ENCODE measurements around the gene LRRC49. TPM values are rescaled to one million over a fixed set of nuclear protein-coding genes. Genes with fewer than 3 reads are reported as not detected.
"Not testable (repeated sequence)": the region's sequence is repeated elsewhere in the genome, so short reads cannot be mapped to it uniquely, and the experiment has no call there.

LRRC49 gene
- total RNA-seq, 1 donor from 2014 or later: 2.7 TPM

DNA sequence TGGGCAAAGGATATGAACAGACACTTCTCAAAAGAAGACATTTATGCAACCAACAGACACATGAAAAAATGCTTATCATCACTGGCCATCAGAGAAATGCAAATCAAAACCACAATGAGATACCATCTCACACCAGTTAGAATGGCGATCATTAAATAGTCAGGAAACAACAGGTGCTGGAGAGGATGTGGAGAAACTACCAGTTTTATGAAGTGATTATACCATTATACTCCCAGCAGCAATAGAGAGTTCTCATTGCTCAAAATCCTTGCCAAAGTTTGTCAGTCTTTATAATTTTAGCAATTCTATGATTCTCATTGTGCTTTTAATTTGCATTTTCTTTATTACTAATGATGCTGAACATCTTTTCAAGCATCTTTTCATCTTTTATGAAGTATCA, 34.3 kb downstream of the LRRC49 start:
- not testable (repeated sequence) for ATAC-seq

DNA sequence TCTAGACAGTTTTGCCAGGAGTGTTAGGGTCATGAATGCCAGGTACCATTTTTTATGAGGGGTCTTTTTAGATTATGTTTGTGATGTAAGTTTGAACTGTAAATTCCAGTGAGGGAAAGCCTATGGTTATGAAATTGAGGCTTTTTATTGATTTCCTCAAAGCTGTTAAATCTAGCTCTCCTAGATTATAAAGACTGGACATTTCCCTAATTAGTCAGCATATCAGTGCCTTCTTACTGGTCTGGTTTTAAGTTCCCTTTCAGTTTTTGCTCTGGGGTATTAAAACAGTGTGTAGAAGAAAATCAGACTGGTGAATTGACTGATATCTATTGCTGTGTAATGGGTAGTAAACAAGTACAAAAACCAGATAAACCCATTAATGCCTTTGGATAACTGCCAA, 39.2 kb downstream of the LRRC49 start:
- ATAC-seq: no peak

DNA sequence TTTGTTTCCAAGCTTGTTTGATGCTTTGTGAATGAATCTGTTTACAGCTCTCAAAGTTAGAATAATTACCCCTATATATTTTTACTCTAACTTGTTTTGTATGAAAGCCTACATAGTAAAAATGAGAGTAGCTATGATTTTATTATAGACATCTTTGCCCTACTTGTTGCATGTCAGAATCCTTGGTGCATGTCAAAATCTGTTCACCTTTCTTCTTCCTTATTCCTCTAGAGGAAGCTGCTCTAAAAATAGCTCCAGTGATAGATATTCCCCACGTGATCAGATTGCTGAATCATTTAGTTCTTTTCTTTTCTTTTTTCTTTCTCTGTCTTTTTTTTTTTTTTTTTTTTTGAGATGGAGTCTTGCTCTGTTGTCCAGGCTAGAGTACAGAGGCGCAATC, 39.8 kb downstream of the LRRC49 start:
- ATAC-seq: no peak

DNA sequence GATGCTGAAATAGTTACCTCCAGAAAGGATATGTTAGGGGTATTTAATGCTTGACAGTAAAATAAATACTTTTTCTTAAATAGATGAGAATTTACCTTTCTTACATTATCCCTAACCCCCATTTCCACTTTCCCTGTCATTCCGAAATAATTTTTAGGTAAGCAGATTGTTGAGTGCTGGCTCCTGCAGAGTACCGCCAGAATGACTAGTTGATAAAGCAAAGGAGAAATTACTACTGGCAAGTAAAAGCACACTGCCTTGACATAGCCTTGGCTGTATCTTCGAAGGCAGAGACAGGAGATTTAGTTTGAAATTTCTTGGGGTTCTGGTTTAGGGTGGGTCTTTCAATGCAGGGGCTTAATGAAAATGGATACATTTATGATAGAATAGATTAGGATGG, 40.8 kb downstream of the LRRC49 start:
- ATAC-seq: no peak

DNA sequence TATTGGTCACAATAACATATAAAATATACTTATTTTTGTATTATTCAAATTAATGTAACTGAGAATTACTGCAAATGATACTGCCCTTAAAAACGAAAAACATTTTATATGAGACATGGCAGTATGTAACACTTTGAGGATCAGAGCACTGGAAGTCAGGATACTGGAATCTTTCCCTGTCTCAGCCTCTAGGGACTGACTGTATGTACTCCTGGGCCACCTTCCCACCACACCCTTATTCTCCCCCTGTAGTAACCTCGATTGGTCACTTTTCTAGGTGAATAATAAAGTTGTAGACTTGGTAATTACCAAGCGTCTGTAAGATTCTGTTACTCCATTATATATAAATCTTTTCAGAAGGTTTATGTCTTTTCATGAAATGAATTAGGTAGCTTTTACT, 43.0 kb downstream of the LRRC49 start:
- ATAC-seq: no peak

DNA sequence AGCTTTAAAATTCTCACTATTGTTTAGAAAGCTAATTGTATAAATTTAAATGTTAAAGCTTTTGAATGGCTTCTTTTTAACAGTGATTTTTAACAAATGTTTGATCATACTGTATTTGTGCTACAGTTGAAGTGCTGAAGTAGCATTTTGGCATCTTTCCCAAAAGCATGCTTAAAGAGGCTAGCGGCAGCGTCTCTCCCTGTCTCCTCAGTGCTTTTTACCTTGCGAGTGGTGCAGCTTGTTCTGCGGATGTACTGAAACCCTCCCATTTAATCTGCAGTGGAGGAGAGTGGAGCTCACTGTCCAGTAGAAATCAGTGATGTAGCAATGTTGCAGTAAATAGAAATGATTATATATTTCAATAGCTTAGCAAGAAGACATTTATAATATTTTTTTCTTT, 43.7 kb downstream of the LRRC49 start:
- no peak for ATAC-seq

DNA sequence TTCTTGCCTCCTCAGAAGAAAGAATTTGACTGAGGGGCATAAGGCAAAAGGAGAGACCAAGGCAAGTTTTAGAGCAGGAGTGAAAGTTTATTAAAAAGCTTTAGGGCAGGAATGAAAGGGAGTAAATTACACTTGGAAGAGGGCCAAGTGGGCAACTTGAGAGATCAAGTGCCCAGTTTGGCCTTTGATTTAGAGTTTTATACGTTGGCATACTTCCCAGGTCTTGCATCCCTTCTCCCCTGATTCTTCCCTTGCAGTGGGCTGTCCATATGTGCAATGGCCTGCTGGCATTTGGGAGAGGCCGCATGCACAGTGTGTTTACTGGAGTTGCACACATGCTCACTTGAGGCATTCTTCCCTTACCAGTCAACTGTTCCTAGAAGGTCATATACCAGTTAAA, 50.7 kb downstream of the LRRC49 start:
- ATAC-seq: not testable (repeated sequence)

DNA sequence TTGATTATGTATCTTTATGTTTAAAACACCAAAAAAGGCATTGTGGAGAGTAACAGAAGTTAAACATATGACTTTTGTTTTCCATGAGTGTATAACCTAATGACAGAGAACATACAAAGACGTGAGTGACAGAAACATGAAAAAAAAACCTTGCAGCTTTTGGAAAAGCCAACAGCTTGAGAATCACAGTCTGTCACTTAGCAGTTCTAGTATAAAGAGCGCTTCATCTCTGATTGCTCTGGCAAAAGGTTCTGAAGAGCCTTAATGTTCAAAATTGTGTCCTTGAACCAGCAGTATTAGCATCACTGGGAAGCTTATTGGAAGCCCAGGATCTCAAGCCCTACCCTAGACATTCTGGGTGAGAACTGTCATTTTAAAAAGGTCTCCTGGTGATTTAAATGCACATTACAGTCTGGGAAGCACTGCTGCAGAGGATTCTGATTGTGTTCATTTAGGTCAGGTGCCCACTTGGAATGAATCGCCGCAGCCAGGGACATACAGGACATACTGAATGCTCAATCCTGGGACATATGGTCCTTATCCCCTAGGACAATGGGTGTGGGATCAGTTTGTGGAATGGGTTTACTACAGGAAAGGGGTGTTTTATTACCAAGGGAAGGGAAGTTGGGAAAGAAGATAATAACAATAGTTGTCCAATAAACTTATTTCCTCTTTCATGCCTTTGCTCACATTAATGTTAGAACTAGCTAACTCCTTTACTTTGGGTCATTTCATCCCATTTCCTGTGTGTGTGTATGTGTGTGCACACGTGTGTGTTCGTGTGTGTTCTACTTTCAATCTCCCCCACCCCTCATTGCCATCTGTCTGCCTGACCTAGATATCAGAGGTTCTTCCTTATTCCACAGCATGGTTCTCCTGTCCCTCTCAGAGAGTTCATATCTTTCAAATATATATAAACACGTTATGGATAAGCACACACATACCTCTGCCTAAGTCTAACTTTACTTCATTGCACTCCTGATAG, 55.0 kb downstream of the LRRC49 start:
- ATAC-seq: no peak

DNA sequence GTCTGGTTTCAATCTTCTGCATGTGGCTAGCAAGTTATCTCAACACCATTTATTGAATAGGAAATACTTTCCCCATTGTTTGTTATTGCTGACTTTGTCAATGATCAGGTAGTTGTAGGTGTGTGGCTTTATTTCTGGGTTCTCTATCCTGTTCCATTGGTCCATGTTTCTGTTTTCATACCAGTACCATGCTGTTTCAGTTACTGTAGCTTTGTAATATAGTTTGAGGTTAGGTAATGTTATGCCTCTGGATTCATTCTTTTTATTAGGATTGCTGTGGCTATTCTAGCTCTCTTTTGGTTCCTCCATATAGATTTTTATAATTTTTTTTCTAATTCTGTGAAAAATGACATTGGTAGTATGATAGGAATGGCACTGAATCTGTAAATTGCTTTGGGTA, 58.3 kb downstream of the LRRC49 start:
- no peak for ATAC-seq

DNA sequence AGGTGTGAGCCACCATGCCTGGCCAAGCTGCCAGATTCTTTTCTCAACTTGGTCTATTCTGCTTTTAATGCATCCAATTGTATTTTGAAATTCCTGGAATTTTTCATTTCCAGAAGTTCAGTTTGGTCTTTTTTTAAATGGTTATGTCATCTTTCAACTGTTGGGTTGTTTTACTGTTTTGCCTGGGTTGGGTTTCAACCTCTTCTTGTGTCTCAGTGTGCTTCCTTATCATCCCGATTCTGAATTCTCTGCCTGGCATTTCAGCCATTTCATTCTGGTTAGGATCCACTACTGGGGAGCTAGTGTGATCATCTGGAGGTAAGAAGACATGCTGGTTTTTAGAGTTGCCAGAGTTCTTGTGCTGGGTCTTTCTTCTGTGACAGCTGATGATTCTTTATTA, 61.5 kb downstream of the LRRC49 start:
- no peak for ATAC-seq

DNA sequence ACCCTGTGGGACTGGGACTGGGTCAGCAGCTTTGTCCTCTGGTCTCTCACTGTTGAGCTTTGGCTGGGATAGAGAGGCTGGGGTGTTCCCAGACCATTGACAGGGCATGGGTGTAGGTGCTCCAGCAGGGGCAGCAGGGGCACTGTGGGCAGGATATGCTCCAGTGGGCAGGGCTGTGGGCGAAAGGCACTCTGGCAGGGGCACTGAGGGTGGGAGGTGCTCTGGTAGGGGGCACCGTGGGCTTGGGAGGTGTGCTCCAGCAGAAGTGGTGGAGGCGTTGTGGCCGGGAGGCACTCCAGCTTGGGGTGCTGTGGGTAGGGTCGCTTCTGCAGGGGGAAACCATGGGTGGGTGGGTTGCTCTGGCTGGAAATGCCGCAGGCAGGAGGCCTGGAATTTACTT, 62.1 kb downstream of the LRRC49 start:
- ATAC-seq: no peak

DNA sequence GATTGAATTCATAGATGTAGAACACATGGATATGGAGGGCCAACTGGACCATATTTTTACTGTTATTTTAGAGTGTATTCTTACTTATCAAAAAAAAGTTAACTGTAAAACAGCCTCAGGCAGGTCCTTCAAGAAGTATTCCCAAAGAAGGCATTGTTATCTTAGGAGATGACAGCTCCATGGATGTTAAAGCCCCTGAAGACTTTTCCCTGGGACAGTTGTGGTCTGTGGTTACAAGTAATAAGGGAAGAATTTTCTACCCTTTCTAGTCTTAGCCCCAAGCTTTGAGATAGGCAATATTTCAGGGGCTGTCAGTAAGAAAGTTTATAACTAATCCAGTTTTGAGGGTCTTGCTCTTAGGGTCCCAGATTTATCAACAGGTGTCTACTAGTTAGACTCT, 62.5 kb downstream of the LRRC49 start:
- ATAC-seq: no peak

DNA sequence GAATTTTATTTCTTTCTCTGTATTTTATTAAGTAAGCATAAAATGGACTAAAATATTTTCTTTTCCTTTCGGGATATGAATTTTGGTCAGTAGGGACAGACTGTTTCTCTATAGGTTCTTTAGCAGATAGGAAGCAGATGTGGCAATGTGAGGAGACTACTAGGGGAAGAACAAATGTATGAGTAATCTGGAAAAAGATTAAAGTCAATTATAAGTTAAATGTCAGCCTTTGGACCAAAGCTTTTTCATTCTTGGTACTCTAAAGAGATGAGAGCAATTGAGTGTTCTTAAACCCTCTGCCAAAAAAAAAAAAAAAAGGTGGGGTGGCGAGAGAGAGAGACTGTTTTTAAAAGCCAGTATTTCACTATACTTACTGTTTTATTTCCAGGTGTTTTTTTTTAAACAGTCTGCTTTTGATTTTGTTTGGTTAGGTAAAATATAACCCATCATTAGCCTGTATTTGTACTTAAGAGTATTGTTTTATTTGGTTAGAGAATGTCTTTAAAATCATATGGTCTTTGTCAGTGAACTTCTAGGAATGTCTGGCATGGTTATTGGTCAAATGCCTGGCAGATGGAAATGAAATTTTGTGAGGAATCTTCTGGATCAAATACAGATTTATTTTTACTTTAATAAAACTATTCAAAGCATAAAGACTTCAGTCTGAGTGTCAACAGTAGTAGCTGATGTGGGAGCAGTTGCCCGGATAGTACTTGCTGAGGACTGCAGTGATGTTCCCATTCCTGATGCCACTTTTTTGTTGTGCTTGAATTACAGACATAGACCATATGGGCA, 63.8 kb downstream of the LRRC49 start:
- ATAC-seq: no peak

DNA sequence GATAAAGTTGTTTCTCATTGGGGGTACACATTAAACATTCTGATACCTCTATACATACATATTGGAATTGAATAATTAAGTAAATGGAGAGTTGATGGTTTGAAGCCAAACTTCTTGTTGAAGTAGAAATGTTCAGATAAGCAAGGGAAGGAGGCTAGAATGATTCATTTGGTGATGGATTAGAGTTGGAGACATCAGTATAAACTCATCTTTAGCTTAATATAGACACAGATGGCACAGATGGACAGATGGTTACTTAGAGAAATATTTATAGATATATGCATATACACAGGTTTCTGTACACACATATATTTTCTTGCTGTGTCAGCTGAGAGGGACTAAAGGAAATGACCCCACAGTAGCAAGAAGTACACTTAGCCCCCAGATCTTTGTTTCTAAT, 69.5 kb downstream of the LRRC49 start:
- no peak for ATAC-seq

DNA sequence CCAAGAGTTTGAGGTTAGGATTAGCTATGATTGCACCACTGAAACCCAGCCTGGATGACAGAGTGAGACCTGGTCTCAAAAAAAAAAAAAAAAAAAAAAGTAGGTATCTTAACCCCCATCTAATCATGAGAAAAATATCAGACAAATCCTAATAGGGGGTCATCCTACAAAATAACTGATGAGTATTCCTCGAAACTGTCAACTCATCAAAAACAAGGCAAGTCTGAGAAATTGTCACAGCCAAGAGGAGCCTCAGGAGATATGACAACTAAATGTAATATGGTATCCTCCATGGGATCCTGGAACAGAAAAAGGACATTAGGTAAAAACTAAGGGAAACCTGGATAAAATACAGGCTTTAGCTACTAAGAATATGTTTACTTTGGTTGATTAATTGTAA, 70.6 kb downstream of the LRRC49 start:
- ATAC-seq: no peak

DNA sequence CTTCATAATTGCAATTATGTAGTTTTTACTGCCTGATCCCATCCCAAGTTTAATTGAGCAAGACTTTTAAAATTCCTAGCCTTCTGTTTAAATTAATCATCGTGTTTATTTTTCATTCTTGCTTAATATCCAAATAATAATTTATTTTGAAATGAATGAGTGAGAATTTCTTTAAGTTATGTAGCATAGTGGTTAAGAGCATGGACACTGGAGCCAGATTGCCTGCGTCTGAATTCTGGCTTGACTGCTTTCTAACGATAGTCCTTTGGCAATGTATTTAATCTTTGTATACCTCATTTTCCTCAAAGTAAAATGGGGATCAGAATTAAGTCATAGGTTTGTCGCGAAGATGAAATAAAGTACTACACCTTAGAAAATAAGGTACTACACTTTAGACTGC, 71.4 kb downstream of the LRRC49 start:
- no peak for ATAC-seq

DNA sequence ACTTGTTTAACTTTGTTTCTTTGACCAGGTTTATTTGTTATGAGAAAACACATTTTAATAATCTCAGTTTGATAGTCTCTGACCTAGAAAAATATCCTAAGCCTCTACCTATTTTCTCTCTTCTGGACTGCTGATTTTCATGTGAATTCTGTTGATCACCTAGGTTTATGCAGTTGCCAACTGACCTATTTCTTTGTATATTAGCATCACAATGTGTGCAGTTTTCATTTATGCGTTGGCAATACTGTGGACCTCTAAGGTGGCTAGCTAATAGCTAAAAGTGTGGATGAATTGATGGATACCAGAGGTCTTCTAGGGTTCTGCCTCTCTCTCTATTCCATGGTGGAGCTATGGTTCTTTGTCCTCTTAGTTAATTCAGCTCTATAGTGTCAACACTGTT, 72.1 kb downstream of the LRRC49 start:
- no peak for ATAC-seq

DNA sequence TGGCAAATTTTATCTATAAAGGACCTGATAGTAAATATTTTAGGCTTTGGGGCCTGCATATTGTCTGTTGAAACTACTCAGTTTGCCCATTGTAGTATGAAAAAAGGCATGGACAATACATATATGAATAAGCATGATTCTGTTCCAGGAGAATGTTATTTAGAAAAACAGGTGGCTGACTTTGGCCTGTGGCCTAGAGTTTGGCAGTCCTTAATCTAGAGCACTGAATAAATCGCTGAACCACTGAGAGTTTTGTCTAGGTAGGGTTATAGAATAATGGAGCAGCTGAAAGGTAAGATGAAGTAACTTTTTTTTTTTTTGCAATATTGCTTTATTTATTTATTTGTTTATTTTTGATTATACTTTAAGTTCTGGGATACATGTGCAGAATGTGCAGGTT, 75.0 kb downstream of the LRRC49 start:
- ATAC-seq: no peak

DNA sequence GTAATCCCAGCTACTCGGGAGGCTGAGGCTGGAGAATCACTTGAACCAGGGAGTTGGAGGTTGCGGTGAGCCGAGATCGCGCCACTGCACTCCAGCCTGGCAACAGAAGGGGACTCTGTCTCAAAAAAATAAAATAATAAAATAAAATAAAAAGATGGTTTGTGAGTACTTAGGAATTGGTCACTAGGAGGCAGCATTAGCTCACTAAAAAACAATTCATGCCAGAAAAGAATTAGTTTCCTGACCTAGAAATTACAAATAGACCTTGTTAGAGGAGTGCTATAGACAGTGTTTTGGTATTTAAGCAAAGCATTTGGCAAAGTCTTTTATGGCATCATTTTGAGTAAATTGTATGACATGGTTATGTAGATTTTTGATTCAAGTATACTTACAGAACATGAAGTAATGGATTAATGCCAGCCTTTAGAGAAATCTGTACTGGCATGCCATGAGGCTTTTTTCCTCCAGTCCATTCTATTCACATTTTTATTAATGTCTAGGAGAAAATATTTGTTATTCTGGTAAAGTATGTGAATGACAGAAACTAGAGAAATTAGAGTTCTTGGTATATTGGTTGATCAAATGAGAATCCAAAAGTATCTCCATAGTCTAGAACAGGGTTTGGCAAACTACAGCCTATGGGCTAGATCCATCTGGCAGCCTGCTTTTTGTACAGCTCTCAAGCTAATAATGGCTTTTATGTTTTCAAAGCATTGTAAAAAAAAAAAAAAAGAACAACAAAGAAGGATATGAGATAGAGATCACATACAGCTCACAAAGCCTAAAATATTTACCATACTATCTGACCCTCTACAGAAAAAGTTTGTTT, 81.6 kb downstream of the LRRC49 start:
- peak; percentile 42 for ATAC-seq

DNA sequence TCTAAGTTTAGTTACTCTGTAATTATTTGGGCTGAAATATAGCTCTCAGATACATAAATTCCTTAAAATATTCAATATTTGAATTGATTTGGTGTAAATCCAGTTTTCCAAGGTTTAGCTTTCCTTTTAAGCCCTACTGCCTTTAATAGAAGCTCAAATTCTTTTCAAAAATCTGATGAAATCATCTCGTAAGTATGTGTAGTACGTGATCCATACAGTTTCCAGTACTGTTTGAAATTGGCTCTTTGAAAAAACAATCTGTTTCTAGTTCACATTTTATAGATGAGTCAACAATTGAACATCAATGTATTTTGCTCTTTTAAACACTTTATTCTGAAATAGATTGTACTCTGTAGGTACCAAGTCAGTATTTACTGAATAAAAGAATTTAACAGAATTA, 84.2 kb downstream of the LRRC49 start:
- no peak for ATAC-seq

DNA sequence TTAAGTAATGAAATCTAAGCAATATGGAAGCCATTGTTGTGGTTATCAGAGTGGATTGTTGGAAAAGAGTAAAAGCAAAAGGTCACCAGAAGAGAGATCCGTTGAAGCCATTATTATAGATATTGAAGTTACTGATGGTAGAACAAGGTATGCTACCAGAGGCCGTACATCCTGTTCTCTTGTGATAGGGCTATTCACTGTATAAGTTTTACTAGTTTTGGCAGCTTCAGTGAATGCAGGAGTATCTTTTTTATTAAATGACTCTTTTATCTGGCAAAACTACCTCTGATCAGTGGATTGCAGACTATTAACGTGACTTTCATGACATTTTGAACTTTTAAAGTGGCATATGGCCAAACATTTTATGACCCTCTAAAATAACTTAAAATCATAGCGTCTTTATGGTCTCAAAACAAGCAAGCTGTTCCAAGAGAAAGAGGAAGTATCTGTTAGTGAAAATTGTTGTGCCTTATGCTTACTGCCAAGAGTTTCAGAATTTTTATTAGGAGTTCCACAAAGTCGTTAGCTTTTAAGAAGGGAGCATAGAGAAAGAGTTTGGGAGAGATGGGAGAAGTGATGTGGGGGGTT, 102.9 kb downstream of the LRRC49 start:
- no peak for ATAC-seq

DNA sequence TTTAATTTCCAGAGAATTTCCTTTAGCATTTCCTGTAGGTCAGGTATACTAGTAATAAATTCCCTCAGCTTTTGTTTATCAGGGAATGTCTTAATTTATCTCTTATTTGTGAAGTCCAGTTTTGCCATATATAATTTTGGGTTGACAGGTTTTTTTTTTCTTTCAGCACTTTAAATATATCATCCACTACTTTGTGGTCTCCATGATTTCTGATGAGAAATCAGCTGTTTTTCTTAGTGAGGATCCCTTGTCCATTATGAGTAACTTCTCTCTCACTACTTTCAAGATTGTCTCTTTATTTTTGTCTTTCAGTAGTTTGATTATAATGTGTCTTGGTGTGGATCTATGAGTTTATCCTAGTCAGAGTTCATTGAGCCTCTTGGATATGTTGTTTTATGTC, 105.7 kb downstream of the LRRC49 start:
- no peak for ATAC-seq

DNA sequence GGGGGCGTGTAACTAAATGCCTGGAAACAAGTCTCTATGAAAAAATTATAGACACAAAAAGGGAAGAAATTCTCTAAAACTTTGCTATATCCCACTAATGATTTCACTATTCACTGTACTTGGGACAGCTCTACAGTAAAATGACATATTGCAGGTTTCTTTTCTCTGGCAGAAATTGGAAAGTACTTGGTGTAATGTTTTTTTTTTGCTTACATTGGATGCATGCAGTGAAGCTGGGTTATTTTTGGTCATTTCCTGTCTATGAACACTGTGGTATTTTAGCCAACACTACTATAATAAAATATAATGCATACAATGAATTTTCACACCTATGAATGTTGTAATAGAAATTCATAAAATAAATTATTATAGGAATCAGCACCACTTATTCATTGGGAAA, 109.7 kb downstream of the LRRC49 start:
- no peak for ATAC-seq
